ENCODE data around the gene FAM43B.
"Not testable (repeated sequence)": the region's sequence is repeated elsewhere in the genome, so short reads cannot be mapped to it uniquely, and the experiment has no call there.

FAM43B gene

GRCh38 chr1:20551945-20552727 is at the start of gene FAM43B:
TSS of gene FAM43B (plus strand) at chr1:20552573. CDS start at chr1:20552974, 401 bp downstream.
- DNase-seq: peak in 1 of 3 donors; percentile 18

GRCh38 chr1:20505488-20505887 is 46.9 kb upstream of the FAM43B start:
- DNase-seq: no peak

- DNase-seq: no peak
Observed at GRCh38 chr1:20507248-20507563, 45.2 kb upstream of the FAM43B start.

GRCh38 chr1:20507564-20508410 is 44.6 kb upstream of the FAM43B start, which contains the start of gene MUL1:
TSS of gene MUL1 (minus strand) at chr1:20508151. CDS start at chr1:20508024, 127 bp downstream.
- peak; percentile 94 to 96 (median 96) for DNase-seq

GRCh38 chr1:20508411-20508771 is 44.0 kb upstream of the FAM43B start:
- no peak for DNase-seq

- DNase-seq: no peak
Observed at GRCh38 chr1:20511518-20512428, 40.6 kb upstream of the FAM43B start.

GRCh38 chr1:20519609-20520262 is 32.6 kb upstream of the FAM43B start:
- DNase-seq: not testable (repeated sequence)

- DNase-seq: peak; percentile 82 to 92 (median 85)
Observed at GRCh38 chr1:20521960-20522861, 30.2 kb upstream of the FAM43B start.

GRCh38 chr1:20526267-20526666 is 26.1 kb upstream of the FAM43B start:
- DNase-seq: no peak

- DNase-seq: no peak
Observed at GRCh38 chr1:20528221-20528620, 24.2 kb upstream of the FAM43B start.

- no peak for DNase-seq
Observed at GRCh38 chr1:20530306-20530705, 22.1 kb upstream of the FAM43B start.

- DNase-seq: no peak
Observed at GRCh38 chr1:20530901-20531300, 21.5 kb upstream of the FAM43B start.

- no peak for DNase-seq
Observed at GRCh38 chr1:20533635-20534034, 18.7 kb upstream of the FAM43B start.

GRCh38 chr1:20534659-20535417 is 17.5 kb upstream of the FAM43B start:
- DNase-seq: no peak

GRCh38 chr1:20538227-20538626 is 14.1 kb upstream of the FAM43B start:
- DNase-seq: no peak

- no peak for DNase-seq
Observed at GRCh38 chr1:20538760-20539551, 13.4 kb upstream of the FAM43B start.

- DNase-seq: no peak
Observed at GRCh38 chr1:20540281-20540680, 12.1 kb upstream of the FAM43B start.

GRCh38 chr1:20546637-20547036 is 5.7 kb upstream of the FAM43B start:
- no peak for DNase-seq

- no peak for DNase-seq
Observed at GRCh38 chr1:20551161-20551560, 1.2 kb upstream of the FAM43B start.
